Right cardiac atrium (tissue), 5 donors: ENCODE data around the gene TOP3B. TPM values are rescaled to one million over a fixed set of nuclear protein-coding genes. Genes with fewer than 3 reads are reported as not detected.

ENCODE experiments used
- ATAC-seq, 2 donors: fragments of 200-7000 bp; cut with Tn5 transposase; one replicate each; pipeline versions ENCODE4 v1.8.0 to v1.9.1; 2020; ENCODE audit warnings: moderate library complexity in 2 of 2, mild to moderate bottlenecking in 1 of 2
- DNase-seq, 3 donors: peaks; one replicate each; pipeline ENCODE4 v3.0.0-alpha.2; 2020
- H3K27ac ChIP-seq: one replicate; pipeline ENCODE4 v1.5.1; 2013; ENCODE audit warnings: mild to moderate bottlenecking, low read length, control low read depth, moderate library complexity
- H3K27me3 ChIP-seq: one replicate; pipeline ENCODE4 v1.6.1; 2013; ENCODE audit not compliant: control insufficient read depth, insufficient read depth
- H3K4me1 ChIP-seq: one replicate; pipeline ENCODE4 v1.6.1; 2013; ENCODE audit warnings: low read length; ENCODE audit not compliant: control insufficient read depth, insufficient read depth
- H3K4me3 ChIP-seq: one replicate; pipeline ENCODE4 v1.5.1; 2013; ENCODE audit warnings: low read length, control low read depth
- H3K9me3 ChIP-seq: one replicate; pipeline ENCODE4 v1.6.1; 2013; ENCODE audit warnings: low read length; ENCODE audit not compliant: control insufficient read depth
- WGBS: extraction: QIAGEN DNeasy Blood & Tissue Kit; methylation state at CpG from one replicate; pipeline ENCODE4 v1.1.7; 2013; 5-methylcytosine and 5-hydroxymethylcytosine counted together
- intact Hi-C, 4 donors: fragments of 100-400 bp; cut with DNase I; formaldehyde crosslinking; loops; one replicate each; pipeline versions ENCODE4 v1.11.0 to v1.14.0; 2022 to 2023
- polyA plus RNA-seq: library from polyadenylated mRNA; stranded (reverse); fragments of 200-250 nt; gene quantifications from one replicate; pipeline ENCODE4 v1.2.3, GENCODE V29; 2013
- total RNA-seq, 4 donors: library from RNA; stranded (reverse); fragmentation: NEBNext Ultra II Directional; extraction: Animal tissue kit (Norgen Biotek cat#: 25700); gene quantifications; one replicate each; pipeline ENCODE4 v1.2.1, GENCODE V29; 2021
- donor health status: healthy with polysubstance abuse.
- donor health status: DM: no; HTN: yes; CAD: no.
- donor health status: DM: no; HTN: no; CAD: no.
- donor health status: DM: no; HTN: yes; CAD: no; lungs with severe emphysema.
- donor health status: DM: yes; HTN: yes; CAD: no.

TOP3B gene
- total and polyA plus RNA-seq, 5 donors, result 11.1 to 17.8 (median 12.8) TPM

GRCh38 chr22:21931056-21931455 lies 51.5 kb downstream of the TOP3B start:
- intact Hi-C loops, result loop anchor here in 1 of 4 donors (10.0 kb wide), 1 partner anchor 156 kb away; no protein-coding TSS in a partner anchor
- peak in 1 of 3 donors; percentile 29 for DNase-seq
- Histone ChIP-seq H3K27me3 (no peaks in the 10 kb centered on the region), H3K4me1 (no peaks in the 10 kb centered on the region), H3K9me3 (no peaks in the 10 kb centered on the region), H3K4me3 (no peak overlapping the region), H3K27ac (no peak overlapping the region)
- 95% methylated on average over 12 of the region's 12 CpGs for WGBS
- ATAC-seq, result no peak

- no peak overlapping the region for H3K4me3 ChIP-seq
- no peak overlapping the region for H3K27ac ChIP-seq
- DNase-seq (no peak), ATAC-seq (no peak)
- WGBS, result 93% methylated on average over 6 of the region's 6 CpGs
- intact Hi-C loops, result loop anchor here in 1 of 4 donors (10.0 kb wide), 1 partner anchor 54 kb away; no protein-coding TSS in a partner anchor
- H3K9me3 ChIP-seq, result no peaks in the 10 kb centered on the region
- H3K27me3 ChIP-seq, result no peaks in the 10 kb centered on the region
- no peaks in the 10 kb centered on the region for H3K4me1 ChIP-seq
These were observed 53.3 kb downstream of the TOP3B start for GRCh38 chr22:21929253-21929652.

- ATAC-seq (no peak), DNase-seq (peak in 1 of 3 donors; percentile 47)
- H3K4me3 ChIP-seq, result no peak overlapping the region
- H3K27me3 ChIP-seq, result no peaks in the 10 kb centered on the region
- 81% methylated on average over 12 of the region's 12 CpGs for WGBS
- no peaks in the 10 kb centered on the region for H3K4me1 ChIP-seq
- intact Hi-C loops, result loop anchor here in 1 of 4 donors (10.0 kb wide), 1 partner anchor 53 kb away; no protein-coding TSS in a partner anchor
- H3K9me3 ChIP-seq, result no peaks in the 10 kb centered on the region
- no peak overlapping the region for H3K27ac ChIP-seq
These were observed 54.5 kb downstream of the TOP3B start for GRCh38 chr22:21928048-21928447.

- Histone ChIP-seq H3K27ac (no peak overlapping the region), H3K4me3 (no peak overlapping the region), H3K9me3 (no peaks in the 10 kb centered on the region), H3K4me1 (no peaks in the 10 kb centered on the region), H3K27me3 (no peaks in the 10 kb centered on the region)
- intact Hi-C loops, result loop anchor here in 1 of 4 donors (10.0 kb wide), 1 partner anchor 52 kb away; no protein-coding TSS in a partner anchor
- ATAC-seq (peak in 1 of 2 donors; percentile 5), DNase-seq (peak in 1 of 3 donors; percentile 34)
- WGBS, result 71% methylated on average over 16 of the region's 16 CpGs
These were observed 55.3 kb downstream of the TOP3B start for GRCh38 chr22:21927174-21927823.

DNA sequence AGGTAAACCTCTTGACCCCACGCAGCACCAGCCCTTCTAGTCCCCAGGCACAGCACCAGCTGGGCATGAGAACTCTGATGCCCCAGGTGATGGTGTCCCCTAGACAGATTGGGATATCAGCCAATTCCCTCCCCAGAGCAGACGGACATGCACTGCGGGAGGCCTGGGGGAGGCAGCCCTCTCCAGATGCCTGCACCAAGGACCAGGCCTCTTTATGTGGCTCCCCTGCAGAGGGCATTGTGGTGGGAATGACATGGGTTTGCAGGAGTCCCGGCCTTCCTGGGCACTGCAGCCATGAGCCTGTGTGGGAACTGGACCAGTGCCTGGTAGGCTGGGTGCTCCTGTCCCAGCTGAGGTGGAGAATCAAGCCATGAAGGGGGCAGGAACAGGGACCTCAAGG lies 55.9 kb downstream of the TOP3B start:
- H3K27me3 ChIP-seq, result no peaks in the 10 kb centered on the region
- no peak for ATAC-seq
- peak in 1 of 3 donors; percentile 15 for DNase-seq
- H3K4me3 ChIP-seq, result no peak overlapping the region
- no peaks in the 10 kb centered on the region for H3K4me1 ChIP-seq
- WGBS, result 84% methylated on average over 4 of the region's 4 CpGs
- H3K9me3 ChIP-seq, result no peaks in the 10 kb centered on the region
- intact Hi-C loops, result loop anchor here in 1 of 4 donors (10.0 kb wide), 1 partner anchor 52 kb away; no protein-coding TSS in a partner anchor
- H3K27ac ChIP-seq, result no peak overlapping the region

- ATAC-seq, result no peak
- H3K4me3 ChIP-seq, result no peak overlapping the region
- no peaks in the 10 kb centered on the region for H3K9me3 ChIP-seq
- H3K27ac ChIP-seq, result no peak overlapping the region
- 94% methylated on average over 21 of the region's 21 CpGs for WGBS
- peak in 1 of 3 donors; percentile 44 for DNase-seq
- intact Hi-C loops, result loop anchor here in 1 of 4 donors (10.0 kb wide), 1 partner anchor 48 kb away; no protein-coding TSS in a partner anchor
- H3K4me1 ChIP-seq, result no peaks in the 10 kb centered on the region
- H3K27me3 ChIP-seq, result no peaks in the 10 kb centered on the region
These were observed 59.4 kb downstream of the TOP3B start for GRCh38 chr22:21923163-21923561.

DNA sequence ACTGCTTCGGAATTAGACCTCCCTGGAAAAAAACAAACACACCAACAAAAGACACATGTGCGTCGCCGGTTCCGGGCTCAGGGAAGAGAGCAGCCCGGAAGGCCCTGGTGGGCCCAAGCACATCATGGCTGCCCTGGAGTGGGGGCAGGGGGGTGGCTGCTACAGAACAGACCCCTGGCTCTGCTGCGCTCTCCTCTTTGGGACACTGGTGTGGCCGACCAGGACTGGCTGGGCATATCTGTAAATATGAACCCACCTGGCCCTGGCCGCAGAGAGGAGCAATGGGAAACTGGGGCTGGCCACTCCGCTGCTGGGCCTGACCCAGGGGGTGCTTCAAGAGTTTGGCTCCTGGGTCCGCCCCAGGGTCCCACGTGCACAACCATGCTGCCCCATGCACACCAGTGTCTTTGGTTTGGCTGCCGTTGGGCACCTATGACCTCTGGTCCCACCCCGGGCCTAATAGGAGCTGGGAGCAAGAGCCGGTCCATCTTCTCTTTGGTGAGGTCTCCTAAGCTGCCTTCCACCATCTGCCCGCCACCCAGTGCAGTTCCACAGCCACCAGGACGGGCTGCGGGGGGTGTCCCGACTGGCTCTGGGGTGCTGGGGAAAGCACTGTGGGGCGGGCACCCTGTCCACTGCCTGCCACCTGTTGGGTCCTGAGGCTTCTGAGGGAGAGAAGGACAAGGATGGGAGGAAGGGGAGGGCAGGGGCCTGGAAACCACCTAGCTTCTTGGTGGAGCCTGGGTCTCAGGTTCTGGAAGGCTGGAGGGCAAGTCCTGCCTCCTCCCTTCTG lies 60.0 kb downstream of the TOP3B start:
- H3K4me3 ChIP-seq, result no peak overlapping the region
- DNase-seq (peak in 1 of 3 donors; percentile 46), ATAC-seq (no peak)
- H3K4me1 ChIP-seq, result no peaks in the 10 kb centered on the region
- H3K27ac ChIP-seq, result no peak overlapping the region
- no peaks in the 10 kb centered on the region for H3K27me3 ChIP-seq
- 92% methylated on average over 20 of the region's 20 CpGs for WGBS
- H3K9me3 ChIP-seq, result no peaks in the 10 kb centered on the region
- intact Hi-C loops, result loop anchor here in 1 of 4 donors (10.0 kb wide), 1 partner anchor 48 kb away; no protein-coding TSS in a partner anchor

- Histone ChIP-seq H3K4me3 (no peak overlapping the region), H3K4me1 (no peaks in the 10 kb centered on the region), H3K27me3 (no peaks in the 10 kb centered on the region), H3K9me3 (no peaks in the 10 kb centered on the region), H3K27ac (no peak overlapping the region)
- 74% methylated on average over 8 of the region's 8 CpGs for WGBS
- intact Hi-C loops, result loop anchor here in 1 of 4 donors (10.0 kb wide), 1 partner anchor 47 kb away; no protein-coding TSS in a partner anchor
- DNase-seq (no peak), ATAC-seq (no peak)
These were observed 60.9 kb downstream of the TOP3B start for GRCh38 chr22:21921729-21922128.

DNA sequence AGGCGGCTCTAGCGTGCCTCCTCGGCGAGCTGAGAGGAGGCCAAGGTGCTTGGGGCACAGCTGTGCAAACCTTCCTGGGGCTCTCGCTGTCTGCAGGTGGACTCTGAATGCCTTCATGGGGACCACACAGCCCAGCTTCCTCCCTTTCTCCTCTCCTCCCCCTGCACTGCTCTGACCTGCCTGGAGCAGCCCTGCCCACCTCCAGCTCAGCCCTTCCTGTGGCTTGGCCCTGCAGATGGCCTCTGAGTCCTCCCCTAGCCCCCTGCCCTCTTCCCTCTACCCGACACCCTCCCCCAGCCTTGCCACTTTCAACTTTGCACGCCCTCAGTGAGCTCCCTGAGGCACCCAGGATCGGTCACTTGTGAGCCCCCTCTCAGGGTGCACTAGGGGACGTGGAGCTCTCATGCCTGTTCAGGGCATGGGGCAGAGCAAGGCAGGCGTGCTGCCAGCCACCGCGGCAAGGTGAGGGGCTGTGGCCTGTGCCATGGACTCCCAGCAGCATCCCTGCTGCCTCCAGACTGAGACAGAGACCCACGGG lies 61.3 kb downstream of the TOP3B start:
- WGBS, result 81% methylated on average over 13 of the region's 13 CpGs
- no peak for DNase-seq
- H3K4me3 ChIP-seq, result no peak overlapping the region
- peak in 1 of 2 donors; percentile 6 for ATAC-seq
- H3K9me3 ChIP-seq, result no peaks in the 10 kb centered on the region
- H3K27me3 ChIP-seq, result no peaks in the 10 kb centered on the region
- intact Hi-C loops, result loop anchor here in 1 of 4 donors (10.0 kb wide), 1 partner anchor 46 kb away; no protein-coding TSS in a partner anchor
- H3K27ac ChIP-seq, result no peak overlapping the region
- no peaks in the 10 kb centered on the region for H3K4me1 ChIP-seq

DNA sequence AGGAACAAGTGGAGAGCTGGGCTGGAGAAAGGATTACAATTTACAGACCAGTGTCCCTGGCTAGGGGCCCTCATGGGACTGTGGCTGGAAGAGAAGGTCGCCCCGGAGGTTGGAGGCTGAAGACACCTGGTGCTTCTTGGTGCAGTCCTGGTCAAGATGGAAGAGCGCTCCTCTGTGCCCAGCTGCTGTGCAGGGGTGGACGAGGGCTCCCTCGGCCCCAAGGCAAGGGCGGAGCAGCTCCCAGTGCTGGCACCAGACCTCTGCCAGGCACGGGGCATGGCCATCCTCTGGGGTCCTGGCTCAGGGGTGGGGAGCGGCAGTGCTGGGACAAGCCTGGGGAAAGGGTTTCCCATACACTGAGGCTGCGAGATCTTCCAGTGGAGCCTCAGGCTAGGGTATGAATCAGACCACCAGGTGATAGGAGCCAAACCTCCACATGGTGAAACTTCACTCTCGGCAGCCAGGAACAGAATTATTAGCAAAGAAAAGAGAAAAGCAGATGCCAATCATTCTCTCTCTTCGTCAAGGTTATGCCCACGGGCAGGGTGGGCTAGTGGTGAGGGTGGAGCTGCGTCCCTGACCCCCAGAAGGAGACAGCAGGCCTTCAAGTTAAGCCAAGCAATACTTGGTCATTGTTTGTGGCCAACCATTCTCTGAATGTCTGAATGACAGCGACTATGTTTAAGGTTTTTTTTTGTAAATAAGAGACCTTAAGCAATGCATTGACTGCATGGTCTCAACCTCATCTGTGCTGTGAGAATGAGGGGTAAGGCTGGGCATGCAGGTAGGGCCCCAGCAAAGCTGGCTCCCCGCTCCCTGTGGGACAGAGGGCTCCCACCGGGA lies 62.0 kb downstream of the TOP3B start:
- ATAC-seq (no peak), DNase-seq (no peak)
- 84% methylated on average over 16 of the region's 16 CpGs for WGBS
- H3K9me3 ChIP-seq, result no peaks in the 10 kb centered on the region
- H3K27ac ChIP-seq, result no peak overlapping the region
- H3K4me1 ChIP-seq, result no peaks in the 10 kb centered on the region
- no peak overlapping the region for H3K4me3 ChIP-seq
- H3K27me3 ChIP-seq, result no peaks in the 10 kb centered on the region
- intact Hi-C loops, result loop anchor here in 1 of 4 donors (10.0 kb wide), 1 partner anchor 46 kb away; no protein-coding TSS in a partner anchor
